ENCODE measurements around the gene MRPL51. TPM values are rescaled to one million over a fixed set of nuclear protein-coding genes. Genes with fewer than 3 reads are reported as not detected.
"Not testable (repeated sequence)": the region's sequence is repeated elsewhere in the genome, so short reads cannot be mapped to it uniquely, and the experiment has no call there.

MRPL51 gene
- total and polyA plus RNA-seq, 2 donors from 2014 or later: 132 to 268 TPM

DNA sequence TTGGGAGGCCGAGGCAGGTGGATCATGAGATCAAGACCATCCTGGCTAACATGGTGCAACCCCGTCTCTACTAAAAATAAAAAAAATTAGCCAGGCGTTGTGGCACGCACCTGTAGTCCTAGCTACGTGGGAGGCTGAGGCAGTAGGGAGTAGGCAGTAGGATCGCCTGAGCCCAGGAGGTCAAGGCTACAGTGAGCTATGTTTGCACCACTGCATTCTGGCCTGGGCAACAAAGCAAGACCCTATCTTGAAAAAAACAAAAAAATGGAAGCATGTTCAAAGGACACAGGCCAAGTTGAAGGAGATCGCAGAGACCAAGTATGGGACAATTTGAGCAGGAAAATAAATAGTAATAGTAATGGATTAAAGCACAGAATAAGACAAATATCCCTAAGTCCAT, 15.0 kb upstream of the MRPL51 start:
- H3K9ac ChIP-seq (ENCODE audit: low read length in 3 of 3): no peak overlapping the region
- no peak overlapping the region for H3K27ac ChIP-seq (ENCODE audit: low read depth in 2 of 2, low read length in 2 of 2)
- intact Hi-C loops (cut with DNase I): no loop called here
- TF ChIP-seq, protein P1, sequence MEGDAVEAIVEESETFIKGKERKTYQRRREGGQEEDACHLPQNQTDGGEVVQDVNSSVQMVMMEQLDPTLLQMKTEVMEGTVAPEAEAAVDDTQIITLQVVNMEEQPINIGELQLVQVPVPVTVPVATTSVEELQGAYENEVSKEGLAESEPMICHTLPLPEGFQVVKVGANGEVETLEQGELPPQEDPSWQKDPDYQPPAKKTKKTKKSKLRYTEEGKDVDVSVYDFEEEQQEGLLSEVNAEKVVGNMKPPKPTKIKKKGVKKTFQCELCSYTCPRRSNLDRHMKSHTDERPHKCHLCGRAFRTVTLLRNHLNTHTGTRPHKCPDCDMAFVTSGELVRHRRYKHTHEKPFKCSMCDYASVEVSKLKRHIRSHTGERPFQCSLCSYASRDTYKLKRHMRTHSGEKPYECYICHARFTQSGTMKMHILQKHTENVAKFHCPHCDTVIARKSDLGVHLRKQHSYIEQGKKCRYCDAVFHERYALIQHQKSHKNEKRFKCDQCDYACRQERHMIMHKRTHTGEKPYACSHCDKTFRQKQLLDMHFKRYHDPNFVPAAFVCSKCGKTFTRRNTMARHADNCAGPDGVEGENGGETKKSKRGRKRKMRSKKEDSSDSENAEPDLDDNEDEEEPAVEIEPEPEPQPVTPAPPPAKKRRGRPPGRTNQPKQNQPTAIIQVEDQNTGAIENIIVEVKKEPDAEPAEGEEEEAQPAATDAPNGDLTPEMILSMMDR (IDR thresholded peaks at IDR 0.05; ENCODE audit: borderline replicate concordance, extremely low read depth, insufficient read depth): no peak
- H3K4me1 ChIP-seq (ENCODE audit: control insufficient read depth in 2 of 3, insufficient read depth in 2 of 3, low read depth in 1 of 3, low read length in 3 of 3): no peaks in the 10 kb centered on the region
- H3K27me3 ChIP-seq (ENCODE audit: control insufficient read depth, insufficient read depth, low read length): no peaks in the 10 kb centered on the region
- H3K4me3 ChIP-seq (ENCODE audit: low read length in 3 of 3): no peak overlapping the region
- H3K9me3 ChIP-seq (ENCODE audit: control insufficient read depth in 2 of 3, insufficient read depth in 1 of 3, low read length in 3 of 3): no peaks in the 10 kb centered on the region
- FAIRE-seq (no peak), DNase-seq (no peak)
- H3K36me3 ChIP-seq (ENCODE audit: control insufficient read depth in 2 of 3, insufficient read depth in 3 of 3, low read length in 3 of 3): peaks cover 3 to 12% (median 5%) of the 10 kb centered on the region in 3 donors

DNA sequence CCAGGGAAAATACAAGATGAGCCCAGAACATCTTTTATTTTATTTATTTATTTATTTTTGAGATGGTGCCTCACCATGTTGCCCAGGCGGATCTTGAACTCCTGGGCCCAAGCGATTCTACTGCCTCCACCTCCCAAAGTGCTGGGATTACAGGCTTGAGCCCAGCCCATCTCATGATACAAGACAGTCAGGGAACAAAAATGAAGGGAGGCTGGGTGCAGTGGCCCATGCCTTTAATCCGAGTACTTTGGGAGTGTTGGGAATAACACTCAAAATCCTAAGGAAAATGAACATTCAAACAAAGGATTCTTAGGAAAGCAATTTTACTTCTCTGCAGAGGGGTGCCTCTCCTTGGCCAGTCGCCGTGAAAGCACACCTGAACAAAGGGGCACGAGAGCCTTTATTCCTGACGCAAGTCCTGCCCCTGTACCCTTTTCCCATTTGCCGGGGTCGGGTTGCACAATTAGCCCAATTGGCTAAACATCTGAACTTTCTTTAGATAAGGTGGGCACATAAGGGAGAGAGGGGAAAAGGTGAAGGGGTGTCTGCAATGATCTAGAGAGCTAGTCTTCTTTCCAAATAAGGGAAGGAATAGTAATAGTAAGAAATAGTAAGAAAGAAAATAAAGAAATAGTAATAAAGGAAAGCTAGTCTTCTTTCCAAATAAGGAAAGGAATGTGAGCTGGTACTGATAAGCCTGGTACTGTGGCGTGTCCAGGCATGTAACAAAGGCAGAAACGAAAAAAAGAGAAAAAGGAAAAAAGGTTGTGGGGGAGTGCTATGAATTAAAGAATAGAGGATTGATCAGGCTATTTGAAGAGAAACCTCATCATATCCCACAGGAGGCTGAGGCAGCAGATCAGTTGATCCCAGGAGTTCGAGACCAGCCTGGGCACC, 14.3 kb upstream of the MRPL51 start:
- Histone ChIP-seq H3K36me3 (ENCODE audit: control insufficient read depth in 2 of 3, insufficient read depth in 3 of 3, low read length in 3 of 3) (peaks cover 0 to 12% (median 2%) of the 10 kb centered on the region in 3 donors), H3K27ac (ENCODE audit: low read depth in 2 of 2, low read length in 2 of 2) (no peak overlapping the region), H3K9ac (ENCODE audit: low read length in 3 of 3) (no peak overlapping the region), H3K9me3 (ENCODE audit: control insufficient read depth in 2 of 3, insufficient read depth in 1 of 3, low read length in 3 of 3) (no peaks in the 10 kb centered on the region), H3K4me3 (ENCODE audit: low read length in 3 of 3) (no peak overlapping the region), H3K4me1 (ENCODE audit: control insufficient read depth in 2 of 3, insufficient read depth in 2 of 3, low read depth in 1 of 3, low read length in 3 of 3) (no peaks in the 10 kb centered on the region), H3K27me3 (ENCODE audit: control insufficient read depth, insufficient read depth, low read length) (no peaks in the 10 kb centered on the region)
- TF ChIP-seq, protein P1 (IDR thresholded peaks at IDR 0.05; ENCODE audit: borderline replicate concordance, extremely low read depth, insufficient read depth): no peak
- no peak for DNase-seq
- intact Hi-C loops (cut with DNase I): no loop called here
- FAIRE-seq: no peak

DNA sequence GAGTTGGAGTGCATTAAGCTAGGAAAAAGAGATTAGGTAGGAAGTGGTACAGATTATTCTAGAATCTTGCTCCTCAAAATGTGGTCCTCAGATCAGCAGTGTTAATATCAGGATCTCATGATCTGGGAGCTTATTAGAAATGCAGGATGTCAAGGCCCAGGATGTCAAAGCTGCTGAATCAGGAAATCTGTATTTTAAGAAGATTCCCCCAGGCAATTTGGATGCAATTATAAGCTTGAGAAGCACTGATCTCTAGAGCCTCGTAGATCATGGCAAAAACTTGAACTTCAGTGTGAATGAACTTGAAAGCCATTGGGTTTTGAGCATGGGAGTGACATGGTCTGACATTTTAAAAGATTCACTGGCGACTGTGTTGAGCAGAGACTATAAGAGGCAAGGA, 7.4 kb upstream of the MRPL51 start:
- intact Hi-C loops (cut with DNase I): no loop called here
- FAIRE-seq: no peak
- DNase-seq: no peak
- no peak overlapping the region for H3K9ac ChIP-seq (ENCODE audit: low read length in 3 of 3)
- H3K9me3 ChIP-seq (ENCODE audit: control insufficient read depth in 2 of 3, insufficient read depth in 1 of 3, low read length in 3 of 3): no peaks in the 10 kb centered on the region
- H3K27me3 ChIP-seq (ENCODE audit: control insufficient read depth, insufficient read depth, low read length): no peaks in the 10 kb centered on the region
- no peak overlapping the region for H3K27ac ChIP-seq (ENCODE audit: low read depth in 2 of 2, low read length in 2 of 2)
- no peak overlapping the region for H3K4me3 ChIP-seq (ENCODE audit: low read length in 3 of 3)
- no peaks in the 10 kb centered on the region for H3K4me1 ChIP-seq (ENCODE audit: control insufficient read depth in 2 of 3, insufficient read depth in 2 of 3, low read depth in 1 of 3, low read length in 3 of 3)
- peaks cover 0 to 5% (median 0%) of the 10 kb centered on the region in 3 donors for H3K36me3 ChIP-seq (ENCODE audit: control insufficient read depth in 2 of 3, insufficient read depth in 3 of 3, low read length in 3 of 3)
- TF ChIP-seq, protein P1 (IDR thresholded peaks at IDR 0.05; ENCODE audit: borderline replicate concordance, extremely low read depth, insufficient read depth): no peak

DNA sequence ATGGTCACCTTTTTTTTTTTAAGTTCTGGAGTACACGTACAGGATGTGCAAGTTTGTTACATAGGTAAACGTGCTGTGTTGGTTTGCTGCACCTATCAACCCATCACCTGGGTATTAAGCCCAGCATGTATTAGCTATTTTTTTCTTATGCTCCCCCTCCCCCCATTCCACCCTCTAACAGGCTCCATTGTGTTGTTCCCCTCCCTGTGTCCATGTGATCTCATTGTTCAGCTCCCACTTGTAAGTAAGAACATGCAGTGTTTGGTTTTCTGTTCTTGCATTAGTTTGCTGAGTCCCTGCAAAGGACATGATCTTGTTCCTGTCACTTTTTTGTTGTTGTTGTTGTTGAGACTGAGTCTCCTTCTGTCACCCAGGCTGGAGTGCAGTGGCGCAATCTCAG, 4.2 kb upstream of the MRPL51 start:
- H3K4me3 ChIP-seq (ENCODE audit: low read length in 3 of 3); H3K9me3 ChIP-seq (ENCODE audit: control insufficient read depth in 2 of 3, insufficient read depth in 1 of 3, low read length in 3 of 3); H3K27ac ChIP-seq (ENCODE audit: low read depth in 2 of 2, low read length in 2 of 2); intact Hi-C loops (cut with DNase I); H3K4me1 ChIP-seq (ENCODE audit: control insufficient read depth in 2 of 3, insufficient read depth in 2 of 3, low read depth in 1 of 3, low read length in 3 of 3); FAIRE-seq; DNase-seq; H3K9ac ChIP-seq (ENCODE audit: low read length in 3 of 3); H3K36me3 ChIP-seq (ENCODE audit: control insufficient read depth in 2 of 3, insufficient read depth in 3 of 3, low read length in 3 of 3); H3K27me3 ChIP-seq (ENCODE audit: control insufficient read depth, insufficient read depth, low read length): not testable (repeated sequence)
